HG02943 (cell line): ENCODE measurements around the gene SDCBP2.

Experiments
- ATAC-seq: cut with Tn5 transposase; IDR thresholded peaks from one replicate; pipeline ENCODE4 v1.9.1; 2021; ENCODE audit warnings: mild to moderate bottlenecking, low read depth, moderate library complexity; ENCODE audit not compliant: unreplicated experiment

SDCBP2 gene

GRCh38 chr20:1328680-1329330 is at the start of gene SDCBP2:
TSS of gene SDCBP2 (minus strand) at chr20:1329139. CDS start at chr20:1320416, 8,723 bp downstream.
- ATAC-seq, result no peak

GRCh38 chr20:1378735-1379125 is 49.8 kb upstream of the SDCBP2 start:
- ATAC-seq, result no peak

GRCh38 chr20:1377984-1378734 is 49.2 kb upstream of the SDCBP2 start:
- ATAC-seq, result no peak

- ATAC-seq, result no peak
These were observed 48.5 kb upstream of the SDCBP2 start for GRCh38 chr20:1377341-1377871.

- ATAC-seq, result no peak
These were observed 47.7 kb upstream of the SDCBP2 start for GRCh38 chr20:1376408-1377270.

- ATAC-seq, result no peak
These were observed 47.1 kb upstream of the SDCBP2 start for GRCh38 chr20:1376007-1376406.

- no peak for ATAC-seq
These were observed 46.6 kb upstream of the SDCBP2 start for GRCh38 chr20:1375515-1375914.

- no peak for ATAC-seq
These were observed 45.3 kb upstream of the SDCBP2 start for GRCh38 chr20:1374246-1374645.

GRCh38 chr20:1373614-1374013 is 44.7 kb upstream of the SDCBP2 start:
- no peak for ATAC-seq

GRCh38 chr20:1373036-1373435 is 44.1 kb upstream of the SDCBP2 start:
- ATAC-seq, result no peak

- ATAC-seq, result no peak
These were observed 43.0 kb upstream of the SDCBP2 start for GRCh38 chr20:1371830-1372539.

- ATAC-seq, result no peak
These were observed 42.4 kb upstream of the SDCBP2 start for GRCh38 chr20:1371202-1371782.

- no peak for ATAC-seq
These were observed 41.7 kb upstream of the SDCBP2 start for GRCh38 chr20:1370548-1371110.

- ATAC-seq, result no peak
These were observed 41.0 kb upstream of the SDCBP2 start for GRCh38 chr20:1369970-1370369.

- no peak for ATAC-seq
These were observed 39.7 kb upstream of the SDCBP2 start for GRCh38 chr20:1368448-1369199.

- no peak for ATAC-seq
These were observed 38.5 kb upstream of the SDCBP2 start for GRCh38 chr20:1367479-1367878.

- ATAC-seq, result no peak
These were observed 35.2 kb upstream of the SDCBP2 start for GRCh38 chr20:1364106-1364505.

GRCh38 chr20:1363522-1363921 is 34.6 kb upstream of the SDCBP2 start:
- ATAC-seq, result no peak

- no peak for ATAC-seq
These were observed 33.5 kb upstream of the SDCBP2 start for GRCh38 chr20:1362484-1362883.
